SK-N-SH treated with all-trans-retinoic acid at 6 μM for 48 hours (cell line): ENCODE results near the gene SVIL.

ENCODE experiments used
- ATAC-seq: fragments of 200-7000 bp; cut with Tn5 transposase; 3 replicates; pipeline ENCODE4 v1.9.1; 2020; ENCODE audit warnings: mild to moderate bottlenecking, moderate library complexity
- ARNTL ChIP-seq: fragments of 450-650 bp; formaldehyde crosslinking; IDR thresholded peaks from 2 replicates; pipeline ENCODE4 v1.5.0; 2020; ENCODE audit warnings: low read depth, mild to moderate bottlenecking, moderate library complexity, borderline replicate concordance
- BACH2 ChIP-seq: fragments of 250-450 bp; sonication (Bioruptor Pico); IDR thresholded peaks from 2 replicates; pipeline ENCODE4 v1.9.0; 2021; ENCODE audit warnings: mild to moderate bottlenecking, borderline replicate concordance
- CREB5 ChIP-seq: fragments of 250-450 bp; sonication (Bioruptor Pico); IDR thresholded peaks from 2 replicates; pipeline ENCODE4 v1.5.1; 2020; ENCODE audit warnings: low read depth, mild to moderate bottlenecking, moderate library complexity
- CSRNP3 ChIP-seq: fragments of 250-450 bp; sonication (Bioruptor Pico); IDR thresholded peaks from 2 replicates; pipeline ENCODE4 v1.5.1; 2021; ENCODE audit warnings: mild to moderate bottlenecking, moderate library complexity
- ESRRG ChIP-seq: fragments of 250-450 bp; sonication (Bioruptor Pico); IDR thresholded peaks from 2 replicates; pipeline ENCODE4 v1.6.1; 2021; ENCODE audit warnings: mild to moderate bottlenecking
- GLIS3 ChIP-seq: fragments of 250-450 bp; sonication (Bioruptor Pico); IDR thresholded peaks from 2 replicates; pipeline ENCODE4 v1.5.0; 2020; ENCODE audit warnings: mild to moderate bottlenecking, moderate library complexity
- ISL1 ChIP-seq: fragments of 250-450 bp; sonication (Bioruptor Pico); IDR thresholded peaks from 2 replicates; pipeline ENCODE4 v2.1.2; 2022; ENCODE audit warnings: mild to moderate bottlenecking, moderate library complexity
- OSR1 ChIP-seq: fragments of 250-450 bp; sonication (Bioruptor Pico); IDR thresholded peaks from 2 replicates; pipeline ENCODE4 v1.8.0; 2022; ENCODE audit warnings: moderate library complexity, mild to moderate bottlenecking, inconsistent platforms
- PATZ1 ChIP-seq: fragments of 250-450 bp; sonication (Bioruptor Pico); IDR thresholded peaks from 2 replicates; pipeline ENCODE4 v1.8.0; 2020; ENCODE audit warnings: mild to moderate bottlenecking, moderate library complexity, borderline replicate concordance
- POU6F1 ChIP-seq: fragments of 250-450 bp; sonication (Bioruptor Pico); IDR thresholded peaks from 2 replicates; pipeline ENCODE4 v1.8.0; 2021; ENCODE audit warnings: low read depth, mild to moderate bottlenecking, moderate library complexity, borderline replicate concordance
- PPARA ChIP-seq: fragments of 250-450 bp; sonication (Bioruptor Pico); IDR thresholded peaks from 2 replicates; pipeline ENCODE4 v1.5.0; 2020; ENCODE audit warnings: mild to moderate bottlenecking, borderline replicate concordance
- RARB ChIP-seq: fragments of 250-450 bp; sonication (Bioruptor Pico); IDR thresholded peaks from 2 replicates; pipeline ENCODE4 v1.8.0; 2021; ENCODE audit warnings: mild to moderate bottlenecking, moderate library complexity
- TOX ChIP-seq: fragments of 250-450 bp; sonication (Bioruptor Pico); IDR thresholded peaks from 2 replicates; pipeline ENCODE4 v1.8.0; 2021; ENCODE audit warnings: mild to moderate bottlenecking, moderate library complexity, borderline replicate concordance
- TSHZ2 ChIP-seq: fragments of 250-450 bp; sonication (Bioruptor Pico); IDR thresholded peaks from 2 replicates; pipeline ENCODE4 v1.5.0; 2020; ENCODE audit warnings: mild to moderate bottlenecking, moderate library complexity
- ZFP3 ChIP-seq: fragments of 250-450 bp; sonication (Bioruptor Pico); IDR thresholded peaks from 2 replicates; pipeline ENCODE4 v1.5.0; 2020; ENCODE audit warnings: mild to moderate bottlenecking, moderate library complexity
- ZFP30 ChIP-seq: fragments of 450-650 bp; formaldehyde crosslinking; IDR thresholded peaks from 2 replicates; pipeline ENCODE4 v1.5.0; 2022; ENCODE audit warnings: mild to moderate bottlenecking, moderate library complexity
- ZNF70 ChIP-seq: fragments of 450-650 bp; formaldehyde crosslinking; IDR thresholded peaks from 2 replicates; pipeline ENCODE4 v1.5.0; 2020; ENCODE audit warnings: mild to moderate bottlenecking, moderate library complexity

The SVIL gene

GRCh38 chr10:29530112-29530976 lies 104.4 kb downstream of the SVIL start:
- TF ChIP-seq CREB5 (CRISPR knock-in tag) (no peak), GLIS3 (CRISPR knock-in tag) (no peak), POU6F1 (no peak), ISL1 (no peak), BACH2 (no peak), CSRNP3 (no peak), ESRRG (CRISPR knock-in tag) (no peak), ZFP30 (CRISPR knock-in tag) (no peak), PPARA (CRISPR knock-in tag) (no peak), OSR1 (CRISPR knock-in tag) (no peak)
- no peak for ATAC-seq

- ATAC-seq: no peak
- TF ChIP-seq ARNTL (CRISPR knock-in tag) (no peak), ZNF70 (no peak), RARB (CRISPR knock-in tag) (no peak), TSHZ2 (CRISPR knock-in tag) (no peak), TOX (CRISPR knock-in tag) (no peak), GLIS3 (CRISPR knock-in tag) (no peak), PATZ1 (CRISPR knock-in tag) (no peak), CSRNP3 (no peak), POU6F1 (no peak), ZFP3 (no peak)
Observed at GRCh38 chr10:29529146-29529545, 105.6 kb downstream of the SVIL start.
